DOHH2 (cell line): ENCODE measurements around the gene RAVER1.

Experiments
- H3F3A ChIP-seq: fragments of 200-600 bp; sonication (generic), shearing (Covaris generic); 2 replicates; pipeline ENCODE4 v1.6.0; 2016; ENCODE audit warnings: antibody characterized with exemption, mild to moderate bottlenecking; ENCODE audit not compliant: control insufficient read depth, insufficient read depth
- H3K27ac ChIP-seq: fragments of 200-600 bp; sonication (generic); 2 replicates; pipeline ENCODE4 v1.5.1; 2014; ENCODE audit warnings: low read depth, mild to moderate bottlenecking, low read length, moderate library complexity
- H3K27me3 ChIP-seq: fragments of 200-600 bp; sonication (generic); 2 replicates; pipeline ENCODE4 v1.6.1; 2014; ENCODE audit warnings: mild to moderate bottlenecking, low read length, mixed read lengths; ENCODE audit not compliant: control insufficient read depth
- H3K36me3 ChIP-seq: fragments of 200-600 bp; sonication (generic); 2 replicates; pipeline ENCODE4 v1.6.1; 2014; ENCODE audit warnings: mild to moderate bottlenecking, low read length, moderate library complexity, mixed read lengths; ENCODE audit not compliant: control insufficient read depth
- H3K4me1 ChIP-seq: fragments of 200-600 bp; sonication (generic); 2 replicates; pipeline ENCODE4 v1.6.1; 2014; ENCODE audit warnings: mild to moderate bottlenecking, low read length, mixed read lengths; ENCODE audit not compliant: control insufficient read depth
- H3K4me2 ChIP-seq: fragments of 200-600 bp; sonication (generic); 2 replicates; pipeline ENCODE4 v1.6.0; 2014; ENCODE audit warnings: mild to moderate bottlenecking, low read length, moderate library complexity
- H3K4me3 ChIP-seq: fragments of 200-600 bp; sonication (generic); 2 replicates; pipeline ENCODE4 v1.5.1; 2014; ENCODE audit warnings: mild to moderate bottlenecking, low read length, mixed read lengths
- H3K79me2 ChIP-seq: fragments of 200-600 bp; sonication (generic); 2 replicates; pipeline ENCODE4 v1.6.1; 2014; ENCODE audit warnings: mild to moderate bottlenecking, low read length, mixed read lengths; ENCODE audit not compliant: control insufficient read depth
- H3K9me2 ChIP-seq: fragments of 200-600 bp; sonication (generic); replicated peaks from 2 replicates; pipeline ENCODE4 v1.6.1; 2014; ENCODE audit warnings: mild to moderate bottlenecking, low read length, mixed read lengths; ENCODE audit not compliant: control insufficient read depth
- H3K9me3 ChIP-seq: fragments of 200-600 bp; sonication (generic); 2 replicates; pipeline ENCODE4 v1.6.1; 2014; ENCODE audit warnings: antibody characterized with exemption, low read length, mixed read lengths; ENCODE audit not compliant: control insufficient read depth, insufficient read depth
- H4K20me1 ChIP-seq: fragments of 200-600 bp; sonication (generic); 2 replicates; pipeline ENCODE4 v1.6.0; 2014; ENCODE audit warnings: low read depth, mild to moderate bottlenecking, antibody characterized with exemption, low read length, moderate library complexity; ENCODE audit not compliant: control insufficient read depth, insufficient read depth
- EZH2phosphoT487 ChIP-seq: fragments of 200-600 bp; sonication (generic); IDR thresholded peaks from 2 replicates; pipeline ENCODE4 v1.6.1; 2017; ENCODE audit warnings: borderline replicate concordance, mild to moderate bottlenecking, antibody characterized with exemption, low read length, moderate library complexity, mixed read lengths
- TF ChIP-seq, protein P1 (sequence below): fragments of 200-600 bp; sonication (generic); IDR thresholded peaks from one replicate; pipeline ENCODE4 v1.5.1; 2014; ENCODE audit warnings: antibody characterized with exemption, mild to moderate bottlenecking, low read depth, low read length; ENCODE audit not compliant: poor library complexity, severe bottlenecking

RAVER1 gene

DNA sequence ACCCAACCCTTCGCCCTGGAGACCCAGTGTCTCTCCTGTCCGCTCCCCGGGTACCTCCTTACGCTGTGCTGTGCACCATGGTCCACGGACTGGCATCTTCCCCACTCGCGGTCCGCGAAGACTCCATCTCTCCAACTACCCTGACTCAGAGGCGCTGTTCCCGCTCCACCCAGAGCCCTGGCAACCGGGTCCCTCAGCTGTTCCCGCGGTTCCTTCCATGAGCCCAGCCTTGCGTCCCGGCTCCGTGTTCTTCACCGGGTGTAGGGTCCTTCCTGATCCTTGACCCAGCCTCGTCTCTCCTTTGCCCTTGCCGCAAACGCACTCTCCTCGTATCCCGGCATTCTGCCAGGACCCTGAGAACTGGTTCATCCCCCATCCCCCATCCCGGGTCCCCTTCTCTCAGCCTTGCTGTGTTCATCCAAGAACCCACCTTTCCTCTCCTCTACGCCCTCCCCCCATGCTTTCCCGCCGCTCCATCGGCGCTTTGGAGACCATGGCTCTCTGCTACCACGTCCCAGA is 42.9 kb downstream of the RAVER1 start:
- H3K79me2 ChIP-seq: no peaks in the 10 kb centered on the region
- no peak overlapping the region for H3K27ac ChIP-seq
- TF ChIP-seq, protein P1, sequence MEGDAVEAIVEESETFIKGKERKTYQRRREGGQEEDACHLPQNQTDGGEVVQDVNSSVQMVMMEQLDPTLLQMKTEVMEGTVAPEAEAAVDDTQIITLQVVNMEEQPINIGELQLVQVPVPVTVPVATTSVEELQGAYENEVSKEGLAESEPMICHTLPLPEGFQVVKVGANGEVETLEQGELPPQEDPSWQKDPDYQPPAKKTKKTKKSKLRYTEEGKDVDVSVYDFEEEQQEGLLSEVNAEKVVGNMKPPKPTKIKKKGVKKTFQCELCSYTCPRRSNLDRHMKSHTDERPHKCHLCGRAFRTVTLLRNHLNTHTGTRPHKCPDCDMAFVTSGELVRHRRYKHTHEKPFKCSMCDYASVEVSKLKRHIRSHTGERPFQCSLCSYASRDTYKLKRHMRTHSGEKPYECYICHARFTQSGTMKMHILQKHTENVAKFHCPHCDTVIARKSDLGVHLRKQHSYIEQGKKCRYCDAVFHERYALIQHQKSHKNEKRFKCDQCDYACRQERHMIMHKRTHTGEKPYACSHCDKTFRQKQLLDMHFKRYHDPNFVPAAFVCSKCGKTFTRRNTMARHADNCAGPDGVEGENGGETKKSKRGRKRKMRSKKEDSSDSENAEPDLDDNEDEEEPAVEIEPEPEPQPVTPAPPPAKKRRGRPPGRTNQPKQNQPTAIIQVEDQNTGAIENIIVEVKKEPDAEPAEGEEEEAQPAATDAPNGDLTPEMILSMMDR: no peak
- TF ChIP-seq EZH2phosphoT487: no peak; the same call in 1 of the 2 replicates
- H3K9me2 ChIP-seq: no peaks in the 10 kb centered on the region
- H3K36me3 ChIP-seq: peaks cover 9% of the 10 kb centered on the region
- H3K4me3 ChIP-seq: peak overlapping the region; percentile 81
- H3K9me3 ChIP-seq: no peaks in the 10 kb centered on the region
- no peaks in the 10 kb centered on the region for H4K20me1 ChIP-seq
- H3K4me1 ChIP-seq: peaks cover 80% of the 10 kb centered on the region
- H3F3A ChIP-seq: peaks cover 15% of the 10 kb centered on the region
- peaks cover 27% of the 10 kb centered on the region for H3K27me3 ChIP-seq
- H3K4me2 ChIP-seq: peak overlapping the region; percentile 95

DNA sequence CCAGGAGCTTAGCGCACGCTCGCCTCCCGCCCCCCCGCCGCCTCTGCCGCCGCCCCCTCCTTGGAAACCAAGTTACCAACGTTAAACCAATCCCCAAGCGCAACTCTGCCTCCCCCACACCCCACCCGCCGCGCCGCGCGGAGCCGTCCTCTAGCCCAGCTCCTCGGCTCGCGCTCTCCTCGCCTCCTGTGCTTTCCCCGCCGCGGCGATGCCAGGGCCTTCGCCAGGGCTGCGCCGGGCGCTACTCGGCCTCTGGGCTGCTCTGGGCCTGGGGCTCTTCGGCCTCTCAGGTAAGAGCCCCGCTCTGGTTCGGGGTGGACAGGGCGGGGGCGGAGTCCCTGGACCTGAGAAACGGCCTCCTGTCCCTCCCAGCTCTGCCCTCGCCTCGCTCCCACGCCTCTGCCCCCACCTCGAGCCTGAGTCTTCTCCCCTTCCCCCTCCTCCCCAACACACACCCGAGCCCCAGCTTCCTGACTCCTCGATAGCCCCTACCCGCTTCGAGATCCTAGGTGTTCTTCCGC is 43.4 kb downstream of the RAVER1 start, which contains the start of gene ICAM5:
Gene ICAM5 (plus strand): TSS at position 117 of the 521 bp plus-strand sequence. CDS start 92 bp downstream, at position 209.
- H3K9me2 ChIP-seq: no peaks in the 10 kb centered on the region
- H4K20me1 ChIP-seq: no peaks in the 10 kb centered on the region
- H3K27ac ChIP-seq: peak within 1 kb of the TSS; percentile 66
- peak within 1 kb of the TSS; percentile 95 for H3K4me2 ChIP-seq
- no peak for TF ChIP-seq EZH2phosphoT487
- TF ChIP-seq, protein P1: no peak
- H3K36me3 ChIP-seq: peaks cover 14% of the 10 kb centered on the region
- H3K4me3 ChIP-seq: peak within 1 kb of the TSS; percentile 81
- no peaks in the 10 kb centered on the region for H3K79me2 ChIP-seq
- peaks cover 15% of the 10 kb centered on the region for H3F3A ChIP-seq
- no peaks in the 10 kb centered on the region for H3K9me3 ChIP-seq
- peaks cover 27% of the 10 kb centered on the region for H3K27me3 ChIP-seq
- peaks cover 80% of the 10 kb centered on the region for H3K4me1 ChIP-seq

DNA sequence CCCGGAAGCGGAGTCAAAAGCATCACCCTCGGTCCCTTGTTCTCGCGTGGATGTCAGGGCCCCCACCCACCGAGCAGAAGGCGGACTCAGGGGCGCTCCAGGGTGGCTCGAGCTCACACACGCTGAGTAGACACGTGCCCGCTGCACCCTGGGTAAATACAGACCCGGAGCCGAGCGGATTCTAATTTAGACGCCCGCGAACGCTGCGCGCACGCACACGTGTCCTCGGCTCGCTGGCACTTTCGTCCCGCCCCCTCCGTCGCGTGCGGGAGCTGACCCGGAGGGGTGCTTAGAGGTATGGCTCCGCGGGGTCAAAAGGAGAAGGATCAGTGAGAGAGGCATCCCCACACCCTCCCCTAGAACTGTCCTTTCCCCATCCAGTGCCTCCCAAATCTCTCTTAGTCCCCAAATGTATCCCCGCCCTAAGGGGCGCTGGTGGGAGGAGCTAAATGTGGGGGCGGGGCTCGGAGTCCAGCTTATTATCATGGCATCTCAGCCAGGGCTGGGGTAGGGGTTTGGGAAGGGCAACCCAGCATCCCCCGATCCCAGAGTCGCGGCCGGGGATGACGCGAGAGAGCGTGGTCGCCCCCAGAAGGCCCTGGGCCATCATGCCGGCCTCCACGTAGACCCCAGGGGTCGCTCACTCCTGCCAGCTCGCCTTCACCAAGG is 44.0 kb downstream of the RAVER1 start:
- Histone ChIP-seq H3K27me3 (peaks cover 27% of the 10 kb centered on the region), H3K9me2 (no peaks in the 10 kb centered on the region), H3K79me2 (no peaks in the 10 kb centered on the region), H3K4me1 (peaks cover 82% of the 10 kb centered on the region), H3F3A (peaks cover 15% of the 10 kb centered on the region), H3K9me3 (no peaks in the 10 kb centered on the region), H3K27ac (peak overlapping the region; percentile 66), H3K4me2 (peak overlapping the region; percentile 95), H3K4me3 (peak overlapping the region; percentile 81), H4K20me1 (no peaks in the 10 kb centered on the region), H3K36me3 (peaks cover 20% of the 10 kb centered on the region)
- TF ChIP-seq, protein P1: no peak
- TF ChIP-seq EZH2phosphoT487: no peak
